ENCODE data around the gene SVOP. TPM values are rescaled to one million over a fixed set of nuclear protein-coding genes. Genes with fewer than 3 reads are reported as not detected.
A peak's percentile ranks its signal among the peaks of the same experiment; 100 is the strongest.

SVOP gene
- total and polyA plus RNA-seq, 4 donors, result 0.10 TPM; not detected in 3

DNA sequence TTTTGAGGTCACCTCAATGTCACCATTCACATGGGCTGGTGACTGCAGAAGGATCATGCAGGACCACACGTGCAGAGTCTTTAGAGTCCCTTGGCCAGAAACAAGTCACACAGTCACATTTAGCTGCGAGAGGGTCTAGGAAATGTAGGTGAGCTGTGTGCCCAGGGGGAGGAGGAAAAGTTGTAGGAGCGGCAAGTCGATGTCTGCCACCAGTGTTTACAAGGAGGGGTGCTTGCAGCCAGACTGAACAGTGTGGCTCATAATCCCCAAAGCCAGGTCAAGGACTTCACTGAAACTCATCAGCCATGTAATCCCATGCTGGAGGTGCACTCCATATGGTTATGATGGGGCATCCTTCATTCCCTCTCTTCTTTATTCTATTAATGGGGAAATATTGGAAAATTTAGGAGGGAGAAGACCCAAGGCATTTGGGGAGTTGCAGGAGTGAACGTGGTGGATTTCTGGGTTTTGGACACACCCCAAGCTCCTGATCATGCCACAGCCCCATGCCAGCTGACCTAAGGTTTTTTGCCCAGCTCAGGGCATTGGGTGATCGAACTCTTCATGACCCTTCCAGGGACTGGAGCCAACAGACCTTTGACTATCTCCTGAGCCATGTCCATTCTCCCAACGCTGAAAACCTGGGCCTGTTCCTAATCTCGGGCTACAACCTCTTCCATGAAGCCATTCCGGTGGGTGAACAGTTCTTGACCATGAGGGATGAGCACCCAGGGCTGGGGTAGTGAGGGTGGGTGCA lies 133.8 kb downstream of the SVOP start:
- peaks cover 0 to 17% (median 9%) of the 10 kb centered on the region in 4 donors for H3K36me3 ChIP-seq (ENCODE audit: control insufficient read depth in 4 of 4, insufficient read depth in 3 of 4, low read depth in 1 of 4, low read length in 3 of 4)
- no peak for DNase-seq (ENCODE audit: low spot score)
- no peak overlapping the region for H3K9ac ChIP-seq (ENCODE audit: low read depth in 1 of 2, low read length in 2 of 2)
- no peaks in the 10 kb centered on the region for H3K27me3 ChIP-seq (ENCODE audit: control insufficient read depth in 4 of 4, insufficient read depth in 4 of 4, low read length in 3 of 4)
- WGBS, result 33% methylated on average over 9 of the region's 9 CpGs
- H3K27ac ChIP-seq (ENCODE audit: low read depth in 1 of 2, low read length in 2 of 2), result peak overlapping the region; percentile 74 to 83
- H3K4me1 ChIP-seq (ENCODE audit: control insufficient read depth in 4 of 4, insufficient read depth in 4 of 4, low read length in 3 of 4), result peaks cover 2 to 58% (median 43%) of the 10 kb centered on the region in 4 donors
- peaks cover 0 to 4% (median 2%) of the 10 kb centered on the region in 4 donors for H3K9me3 ChIP-seq (ENCODE audit: control insufficient read depth in 4 of 4, low read length in 3 of 4)
- H3K4me3 ChIP-seq (ENCODE audit: low read depth in 1 of 3, low read length in 3 of 3), result peak overlapping the region in 1 of 3 donors; percentile 7
- TF ChIP-seq TAF1 (conservative IDR thresholded peaks at IDR 0.05), result no peak
- peak; percentile 52 for TF ChIP-seq NR2F2 (IDR thresholded peaks at IDR 0.05)
- peak; percentile 60 for TF ChIP-seq REST (IDR thresholded peaks at IDR 0.05)
- TF ChIP-seq ATF3 (IDR thresholded peaks at IDR 0.05), result no peak
- TF ChIP-seq MAX (IDR thresholded peaks at IDR 0.05), result peak; percentile 61
- TF ChIP-seq RAD21 (IDR thresholded peaks at IDR 0.05), result peak; percentile 36 to 38
- TF ChIP-seq EGR1 (IDR thresholded peaks at IDR 0.05; ENCODE audit: low read depth in 2 of 2), result peak in 1 of 2 donors; percentile 26
- no peak for TF ChIP-seq FOXA2 (IDR thresholded peaks at IDR 0.05)
- TF ChIP-seq SP1 (IDR thresholded peaks at IDR 0.05), result peak; percentile 89
- TF ChIP-seq FOXA1 (IDR thresholded peaks at IDR 0.05), result peak; percentile 34
- no peak for TF ChIP-seq CTCF (IDR thresholded peaks at IDR 0.05; ENCODE audit: low read depth, low read length, missing input control)
- TF ChIP-seq, protein P1, sequence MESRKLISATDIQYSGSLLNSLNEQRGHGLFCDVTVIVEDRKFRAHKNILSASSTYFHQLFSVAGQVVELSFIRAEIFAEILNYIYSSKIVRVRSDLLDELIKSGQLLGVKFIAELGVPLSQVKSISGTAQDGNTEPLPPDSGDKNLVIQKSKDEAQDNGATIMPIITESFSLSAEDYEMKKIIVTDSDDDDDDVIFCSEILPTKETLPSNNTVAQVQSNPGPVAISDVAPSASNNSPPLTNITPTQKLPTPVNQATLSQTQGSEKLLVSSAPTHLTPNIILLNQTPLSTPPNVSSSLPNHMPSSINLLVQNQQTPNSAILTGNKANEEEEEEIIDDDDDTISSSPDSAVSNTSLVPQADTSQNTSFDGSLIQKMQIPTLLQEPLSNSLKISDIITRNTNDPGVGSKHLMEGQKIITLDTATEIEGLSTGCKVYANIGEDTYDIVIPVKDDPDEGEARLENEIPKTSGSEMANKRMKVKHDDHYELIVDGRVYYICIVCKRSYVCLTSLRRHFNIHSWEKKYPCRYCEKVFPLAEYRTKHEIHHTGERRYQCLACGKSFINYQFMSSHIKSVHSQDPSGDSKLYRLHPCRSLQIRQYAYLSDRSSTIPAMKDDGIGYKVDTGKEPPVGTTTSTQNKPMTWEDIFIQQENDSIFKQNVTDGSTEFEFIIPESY (IDR thresholded peaks at IDR 0.05), result peak; percentile 55
- TF ChIP-seq RXRA (IDR thresholded peaks at IDR 0.05), result peak; percentile 98 to 99
- TF ChIP-seq JUND (IDR thresholded peaks at IDR 0.05), result peak; percentile 59 to 67
- TF ChIP-seq HNF4A (conservative IDR thresholded peaks at IDR 0.05), result peak; percentile 87 to 94
- no peak for TF ChIP-seq GABPA (IDR thresholded peaks at IDR 0.05 in 1 of 2, conservative IDR thresholded peaks at IDR 0.05 in 1 of 2)
- TF ChIP-seq YY1 (IDR thresholded peaks at IDR 0.05), result peak; percentile 91
- TF ChIP-seq HNF4G (IDR thresholded peaks at IDR 0.05), result peak; percentile 72
